Measurements from ENCODE around the gene JAK1. TPM values are rescaled to one million over a fixed set of nuclear protein-coding genes. Genes with fewer than 3 reads are reported as not detected.
A peak's percentile ranks its signal among the peaks of the same experiment; 100 is the strongest.

JAK1 gene
- total RNA-seq, 1 experiment from 2014 or later, result 27.8 TPM

GRCh38 chr1:64942118-64942517, 24.2 kb downstream of the JAK1 start (continued):
- TF ChIP-seq ZSCAN18 (CRISPR knock-in tag; IDR thresholded peaks at IDR 0.05), result no peak
- no peak for TF ChIP-seq FOXJ3 (CRISPR knock-in tag; IDR thresholded peaks at IDR 0.05; ENCODE audit: borderline replicate concordance)
- no peak for TF ChIP-seq FOXP1 (CRISPR knock-in tag; IDR thresholded peaks at IDR 0.05; ENCODE audit: borderline replicate concordance)
- TF ChIP-seq ATF6 (CRISPR knock-in tag; IDR thresholded peaks at IDR 0.05), result no peak
- TF ChIP-seq PRRX2 (CRISPR knock-in tag; IDR thresholded peaks at IDR 0.05), result no peak
- TF ChIP-seq ARID4B (CRISPR knock-in tag; IDR thresholded peaks at IDR 0.05; ENCODE audit: borderline replicate concordance), result no peak
- TF ChIP-seq ZNF416 (CRISPR knock-in tag; IDR thresholded peaks at IDR 0.05), result no peak
- TF ChIP-seq HMGA2 (CRISPR knock-in tag; IDR thresholded peaks at IDR 0.05), result no peak
- TF ChIP-seq RELA (CRISPR knock-in tag; IDR thresholded peaks at IDR 0.05; ENCODE audit: borderline replicate concordance), result no peak
- TF ChIP-seq JUN (CRISPR knock-in tag; IDR thresholded peaks at IDR 0.05), result no peak

- Mint-ChIP-seq H3K27me3 (ENCODE audit: low read depth) (no peaks in the 10 kb centered on the region), H3K9me3 (0 out of 2 replicates have a peak, but pooled peaks cover 4% of the 10 kb centered on the region), H3K36me3 (no peaks in the 10 kb centered on the region), H3K4me3 (no peak overlapping the region), H3K27ac (no peak overlapping the region), H3K4me1 (peaks cover 5% of the 10 kb centered on the region)
- ChIA-PET POLR2A (no interaction called here), CTCF (no interaction called here)
- ATAC-seq (peak; percentile 56), DNase-seq (ENCODE audit: low spot score) (no peak)
- TF ChIP-seq MAX (CRISPR knock-in tag; IDR thresholded peaks at IDR 0.05) (no peak), ZNF219 (CRISPR knock-in tag; IDR thresholded peaks at IDR 0.05; ENCODE audit: borderline replicate concordance) (no peak), HMGA2 (CRISPR knock-in tag; IDR thresholded peaks at IDR 0.05) (no peak), HMGXB4 (CRISPR knock-in tag; IDR thresholded peaks at IDR 0.05) (no peak), ZNF138 (CRISPR knock-in tag; conservative IDR thresholded peaks at IDR 0.05) (no peak), FOXK1 (CRISPR knock-in tag; IDR thresholded peaks at IDR 0.05) (no peak), NR3C1 (CRISPR knock-in tag; conservative IDR thresholded peaks at IDR 0.05; ENCODE audit: low read depth) (no peak), FOXP4 (CRISPR knock-in tag; IDR thresholded peaks at IDR 0.05) (no peak), NFATC4 (CRISPR knock-in tag; IDR thresholded peaks at IDR 0.05) (no peak), STAT6 (CRISPR knock-in tag; conservative IDR thresholded peaks at IDR 0.05; ENCODE audit: low read depth) (no peak), ATF1 (CRISPR knock-in tag; IDR thresholded peaks at IDR 0.05) (no peak), E2F5 (CRISPR knock-in tag; IDR thresholded peaks at IDR 0.05) (no peak)
These were observed 24.8 kb downstream of the JAK1 start for GRCh38 chr1:64941461-64942117.

All from WTC11 (cell line).